ENCODE data around the gene ITPRID2. TPM values are rescaled to one million over a fixed set of nuclear protein-coding genes. Genes with fewer than 3 reads are reported as not detected.
A peak's percentile ranks its signal among the peaks of the same experiment; 100 is the strongest.

ITPRID2 gene
- total RNA-seq: 10 to 100 TPM; 38.0 to 39.2 TPM

GRCh38 chr2:181891258-181891965 is at the start of gene ITPRID2:
ITPRID2 (plus strand) TSS chr2:181891730; CDS start chr2:181892067, 337 bp downstream.
- ChIA-PET CTCF (interaction anchor here (1.1 to 2.1 kb wide), 4 partner anchors 11 to 168 kb away, joined by 3 to 13 read pairs (median 5); no protein-coding TSS in a partner anchor), POLR2A (interaction anchor here (0.6 kb wide), 1 partner anchor 21 kb away, joined by 4 read pairs; no protein-coding TSS in a partner anchor)
- peak; percentile 78 for DNase-seq
- Mint-ChIP-seq H3K36me3 (peaks cover 8% of the 10 kb centered on the region), H3K27me3 (peaks cover 12% of the 10 kb centered on the region), H3K4me1 (ENCODE audit: low read depth) (peaks cover 23% of the 10 kb centered on the region), H3K4me3 (peak within 1 kb of the TSS; percentile 96), H3K9me3 (no peaks in the 10 kb centered on the region), H3K27ac (peak within 1 kb of the TSS; percentile 77)
- intact Hi-C loops (cut with micrococcal nuclease): loop anchor here (1.0 to 10.0 kb wide), 8 partner anchors 16 to 1884 kb away; partner anchors contain the start of genes CWC22, DNAJC10, ITGA4 and UBE2E3

- Mint-ChIP-seq H3K27ac (no peak overlapping the region), H3K4me1 (ENCODE audit: low read depth) (no peaks in the 10 kb centered on the region), H3K36me3 (no peaks in the 10 kb centered on the region), H3K9me3 (no peaks in the 10 kb centered on the region), H3K4me3 (no peak overlapping the region), H3K27me3 (peaks cover 8% of the 10 kb centered on the region)
- ChIA-PET CTCF (no interaction called here), POLR2A (no interaction called here)
- intact Hi-C loops (cut with micrococcal nuclease): no loop called here
- no peak for DNase-seq
These were observed 46.8 kb upstream of the ITPRID2 start for GRCh38 chr2:181844551-181845290.

- CTCF ChIA-PET: no interaction called here
- intact Hi-C loops (cut with micrococcal nuclease): no loop called here
These were observed 44.9 kb upstream of the ITPRID2 start for GRCh38 chr2:181846399-181847197.

GRCh38 chr2:181847198-181847556 is 44.4 kb upstream of the ITPRID2 start:
- no peaks in the 10 kb centered on the region for H3K4me1 Mint-ChIP-seq (ENCODE audit: low read depth)
- no peaks in the 10 kb centered on the region for H3K36me3 Mint-ChIP-seq
- intact Hi-C loops (cut with micrococcal nuclease): no loop called here
- ChIA-PET POLR2A (no interaction called here), CTCF (no interaction called here)
- DNase-seq: no peak
- no peak overlapping the region for H3K4me3 Mint-ChIP-seq
- no peak overlapping the region for H3K27ac Mint-ChIP-seq
- H3K9me3 Mint-ChIP-seq: no peaks in the 10 kb centered on the region
- peaks cover 5% of the 10 kb centered on the region for H3K27me3 Mint-ChIP-seq

More at GRCh38 chr2:181846399-181847197, 44.9 kb upstream of the ITPRID2 start:
- H3K27me3 Mint-ChIP-seq: peaks cover 5% of the 10 kb centered on the region
- POLR2A ChIA-PET: no interaction called here
- no peak for DNase-seq
- no peak overlapping the region for H3K27ac Mint-ChIP-seq
- no peaks in the 10 kb centered on the region for H3K9me3 Mint-ChIP-seq
- no peaks in the 10 kb centered on the region for H3K36me3 Mint-ChIP-seq
- no peaks in the 10 kb centered on the region for H3K4me1 Mint-ChIP-seq (ENCODE audit: low read depth)
- no peak overlapping the region for H3K4me3 Mint-ChIP-seq

- H3K9me3 Mint-ChIP-seq: no peaks in the 10 kb centered on the region
These were observed 43.8 kb upstream of the ITPRID2 start for GRCh38 chr2:181847702-181848101.

GRCh38 chr2:181848261-181848886 is 43.2 kb upstream of the ITPRID2 start:
- Mint-ChIP-seq H3K27me3 (peaks cover 5% of the 10 kb centered on the region), H3K4me3 (no peak overlapping the region), H3K27ac (no peak overlapping the region), H3K4me1 (ENCODE audit: low read depth) (no peaks in the 10 kb centered on the region), H3K36me3 (no peaks in the 10 kb centered on the region), H3K9me3 (no peaks in the 10 kb centered on the region)
- ChIA-PET CTCF (no interaction called here), POLR2A (no interaction called here)
- DNase-seq: no peak
- intact Hi-C loops (cut with micrococcal nuclease): no loop called here

More at GRCh38 chr2:181847702-181848101, 43.8 kb upstream of the ITPRID2 start:
- Mint-ChIP-seq H3K36me3 (no peaks in the 10 kb centered on the region), H3K4me1 (ENCODE audit: low read depth) (no peaks in the 10 kb centered on the region), H3K27ac (no peak overlapping the region), H3K27me3 (peaks cover 5% of the 10 kb centered on the region), H3K4me3 (no peak overlapping the region)
- DNase-seq: no peak
- intact Hi-C loops (cut with micrococcal nuclease): no loop called here
- ChIA-PET CTCF (no interaction called here), POLR2A (no interaction called here)

- Mint-ChIP-seq H3K27ac (no peak overlapping the region), H3K36me3 (no peaks in the 10 kb centered on the region), H3K9me3 (no peaks in the 10 kb centered on the region), H3K4me3 (no peak overlapping the region), H3K4me1 (ENCODE audit: low read depth) (no peaks in the 10 kb centered on the region), H3K27me3 (peaks cover 2% of the 10 kb centered on the region)
- intact Hi-C loops (cut with micrococcal nuclease): no loop called here
- POLR2A ChIA-PET: no interaction called here
- CTCF ChIA-PET: no interaction called here
- DNase-seq: no peak
These were observed 41.9 kb upstream of the ITPRID2 start for GRCh38 chr2:181849601-181850000.

- Mint-ChIP-seq H3K36me3 (no peaks in the 10 kb centered on the region), H3K4me3 (no peak overlapping the region), H3K27ac (no peak overlapping the region), H3K27me3 (peaks cover 1% of the 10 kb centered on the region), H3K4me1 (ENCODE audit: low read depth) (no peaks in the 10 kb centered on the region), H3K9me3 (no peaks in the 10 kb centered on the region)
- ChIA-PET POLR2A (no interaction called here), CTCF (interaction anchor here (0.6 kb wide), 1 partner anchor 14 kb away, joined by 3 read pairs; no protein-coding TSS in a partner anchor)
- DNase-seq: no peak
- intact Hi-C loops (cut with micrococcal nuclease): no loop called here
These were observed 40.5 kb upstream of the ITPRID2 start for GRCh38 chr2:181850936-181851560.

- Mint-ChIP-seq H3K4me1 (ENCODE audit: low read depth) (no peaks in the 10 kb centered on the region), H3K27ac (no peak overlapping the region), H3K4me3 (no peak overlapping the region), H3K27me3 (peaks cover 1% of the 10 kb centered on the region), H3K36me3 (no peaks in the 10 kb centered on the region), H3K9me3 (no peaks in the 10 kb centered on the region)
- intact Hi-C loops (cut with micrococcal nuclease): no loop called here
- ChIA-PET CTCF (no interaction called here), POLR2A (no interaction called here)
- DNase-seq: no peak
These were observed 39.8 kb upstream of the ITPRID2 start for GRCh38 chr2:181851726-181852125.

GRCh38 chr2:181853696-181854095 is 37.8 kb upstream of the ITPRID2 start:
- H3K27me3 Mint-ChIP-seq: peaks cover 1% of the 10 kb centered on the region
- H3K27ac Mint-ChIP-seq: no peak overlapping the region
- no peaks in the 10 kb centered on the region for H3K36me3 Mint-ChIP-seq
- no peak for DNase-seq
- intact Hi-C loops (cut with micrococcal nuclease): no loop called here
- H3K4me1 Mint-ChIP-seq (ENCODE audit: low read depth): no peaks in the 10 kb centered on the region
- ChIA-PET POLR2A (no interaction called here), CTCF (interaction anchor here (1.3 kb wide), 1 partner anchor 111 kb away, joined by 3 read pairs; no protein-coding TSS in a partner anchor)
- no peaks in the 10 kb centered on the region for H3K9me3 Mint-ChIP-seq
- H3K4me3 Mint-ChIP-seq: no peak overlapping the region

- intact Hi-C loops (cut with micrococcal nuclease): no loop called here
- DNase-seq: no peak
- Mint-ChIP-seq H3K9me3 (no peaks in the 10 kb centered on the region), H3K27me3 (no peaks in the 10 kb centered on the region), H3K27ac (no peak overlapping the region), H3K36me3 (no peaks in the 10 kb centered on the region), H3K4me3 (no peak overlapping the region), H3K4me1 (ENCODE audit: low read depth) (no peaks in the 10 kb centered on the region)
- ChIA-PET CTCF (no interaction called here), POLR2A (no interaction called here)
These were observed 34.0 kb upstream of the ITPRID2 start for GRCh38 chr2:181857483-181857882.

Data from activated CD4-positive, alpha-beta memory T cell treated with anti-CD3 and anti-CD28 coated beads for 36 hours (primary cell).